HepG2 (cell line): ENCODE results near the gene CABLES2. TPM values are rescaled to one million over a fixed set of nuclear protein-coding genes. Genes with fewer than 3 reads are reported as not detected.

Experiments used
- ARNT ChIP-seq: fragments of 450-650 bp; IDR thresholded peaks from 2 replicates; pipeline ENCODE4 v1.6.1; 2017
- ATF1 ChIP-seq: IDR thresholded peaks from 2 replicates; pipeline ENCODE4 v1.6.1; 2016; ENCODE audit warnings: mild to moderate bottlenecking, control low read depth
- ATF2 ChIP-seq: sonication (generic); formaldehyde crosslinking; IDR thresholded peaks from 2 replicates; pipeline ENCODE4 v1.4.0; 2020; ENCODE audit warnings: missing genetic modification reagents
- BCL3 ChIP-seq: sonication (generic); formaldehyde crosslinking; IDR thresholded peaks from 2 replicates; pipeline ENCODE4 v1.5.1; 2020; ENCODE audit warnings: mild to moderate bottlenecking, missing genetic modification reagents, moderate library complexity
- ELF4 ChIP-seq: sonication (generic); formaldehyde crosslinking; IDR thresholded peaks from 2 replicates; pipeline ENCODE4 v1.5.0; 2020; ENCODE audit warnings: missing genetic modification reagents, mild to moderate bottlenecking, moderate library complexity, borderline replicate concordance
- IKZF5 ChIP-seq: IDR thresholded peaks from 2 replicates; pipeline ENCODE4 v1.6.1; 2018; ENCODE audit warnings: missing genetic modification reagents, mild to moderate bottlenecking, missing compliant biosample characterization
- NFE2L2 ChIP-seq: fragments of 150-350 bp; IDR thresholded peaks from 2 replicates; pipeline ENCODE4 v1.6.1; 2014; ENCODE audit warnings: low read length
- SKI ChIP-seq: fragments of 450-650 bp; IDR thresholded peaks from one replicate; pipeline ENCODE4 v1.6.1; 2018; ENCODE audit warnings: mild to moderate bottlenecking; ENCODE audit not compliant: partially characterized antibody
- SNRNP70 ChIP-seq: fragments of 200-400 bp; formaldehyde crosslinking; IDR thresholded peaks from 2 replicates; pipeline ENCODE4 v1.6.1; 2017; ENCODE audit warnings: mild to moderate bottlenecking, low read depth, low read length, moderate library complexity
- ZBTB20 ChIP-seq: sonication (generic); formaldehyde crosslinking; IDR thresholded peaks from 2 replicates; pipeline ENCODE4 v1.8.1; 2023; ENCODE audit warnings: missing genetic modification reagents, low read depth, mild to moderate bottlenecking, borderline replicate concordance
- ZFP91 ChIP-seq: sonication (generic); formaldehyde crosslinking; IDR thresholded peaks from 2 replicates; pipeline ENCODE4 v1.9.0; 2022; ENCODE audit warnings: missing genetic modification reagents, mild to moderate bottlenecking, borderline replicate concordance
- ZHX1 ChIP-seq: sonication (generic); formaldehyde crosslinking; IDR thresholded peaks from 2 replicates; pipeline ENCODE4 v1.8.1; 2022; ENCODE audit warnings: low read depth, mild to moderate bottlenecking, missing genetic modification reagents
- ZNF101 ChIP-seq: sonication (generic); formaldehyde crosslinking; IDR thresholded peaks from 2 replicates; pipeline ENCODE4 v1.4.0; 2020; ENCODE audit warnings: mild to moderate bottlenecking, low read depth, missing genetic modification reagents, borderline replicate concordance
- ZNF256 ChIP-seq: sonication (generic); formaldehyde crosslinking; conservative IDR thresholded peaks from 2 replicates; pipeline ENCODE4 v1.4.0; 2020; ENCODE audit warnings: missing genetic modification reagents
- ZNF263 ChIP-seq: sonication (generic); formaldehyde crosslinking; IDR thresholded peaks from 2 replicates; pipeline ENCODE4 v1.4.0; 2020; ENCODE audit warnings: missing genetic modification reagents
- ZNF367 ChIP-seq: sonication (generic); formaldehyde crosslinking; IDR thresholded peaks from 2 replicates; pipeline ENCODE4 v1.4.0; 2020; ENCODE audit warnings: missing genetic modification reagents, borderline replicate concordance
- ZNF768 ChIP-seq: sonication (generic); formaldehyde crosslinking; IDR thresholded peaks from 2 replicates; pipeline ENCODE4 v1.4.0; 2020; ENCODE audit warnings: missing genetic modification reagents
- ZNF770 ChIP-seq: sonication (generic); formaldehyde crosslinking; IDR thresholded peaks from 2 replicates; pipeline ENCODE4 v1.5.0; 2020; ENCODE audit warnings: mild to moderate bottlenecking, missing genetic modification reagents
- polyA plus RNA-seq, 8 experiments: library from polyadenylated mRNA; depleted of rRNA in 3 of 8; stranded (reverse) in 7 of 8; unstranded in 1 of 8; fragments of >200 nt; fragmentation: Illumina TruSeq in 4 of 8; extraction: Trizol in 4 of 8; gene quantifications; 2 replicates each; pipeline versions ENCODE4 v1.2.1 to v1.2.3, GENCODE V29; 2011 to 2016; ENCODE audit warnings: low read depth in 4 of 8, missing spikeins in 1 of 8, mixed read lengths in 1 of 8; ENCODE audit not compliant: insufficient read depth in 1 of 8
- total RNA-seq, 5 experiments: library from RNA; depleted of rRNA; stranded (reverse); fragments of >200 nt; fragmentation: Illumina TruSeq; extraction: Trizol; gene quantifications; 2 replicates each; pipeline ENCODE4 v1.2.3, GENCODE V29; 2016; ENCODE audit warnings: low read depth in 1 of 5

CABLES2 gene
- total and polyA plus RNA-seq, 2 of the 13 experiments (the other 11 are each of a cell fraction or from before 2014, with no cell fraction given) = 5.2 to 9.7 TPM

GRCh38 chr20:62370807-62371587 is 36.1 kb downstream of the CABLES2 start (continued):
- TF ChIP-seq ZNF263 (CRISPR knock-in tag) (no peak), IKZF5 (CRISPR knock-in tag) (peak; percentile 55), ZNF101 (no peak), NFE2L2 (no peak), ZNF770 (CRISPR knock-in tag) (peak; percentile 26), SNRNP70 (no peak), ZHX1 (CRISPR knock-in tag) (peak; percentile 15; the same call in 1 of the 2 replicates), ZBTB20 (peak; percentile 53; the same call in 1 of the 2 replicates), SKI (peak; percentile 72), BCL3 (CRISPR knock-in tag) (peak; percentile 89), ZNF367 (CRISPR knock-in tag) (no peak), ZFP91 (CRISPR knock-in tag) (peak; percentile 61; the same call in 1 of the 2 replicates), ARNT (no peak), ZNF768 (peak; percentile 68; the same call in 1 of the 2 replicates), ATF2 (CRISPR knock-in tag) (no peak; the same call in 1 of the 2 replicates), ZNF256 (CRISPR knock-in tag) (no peak), ATF1 (CRISPR knock-in tag) (no peak), ELF4 (CRISPR knock-in tag) (no peak)
